Duodenal mucosa (tissue), 2 donors: ENCODE data around the gene CACNA1S.

ENCODE experiments used
- H3K27ac ChIP-seq: one replicate; pipeline ENCODE4 v1.7.0; 2013; ENCODE audit warnings: low read depth, low read length
- H3K27me3 ChIP-seq, 2 donors: one replicate each; pipeline ENCODE4 v1.7.0; 2013; ENCODE audit warnings: low read length in 2 of 2, control low read depth in 1 of 2; ENCODE audit not compliant: insufficient read depth in 2 of 2, control insufficient read depth in 1 of 2
- H3K36me3 ChIP-seq, 2 donors: one replicate each; pipeline ENCODE4 v1.7.0; 2013; ENCODE audit warnings: low read length in 2 of 2, control low read depth in 1 of 2; ENCODE audit not compliant: insufficient read depth in 2 of 2, control insufficient read depth in 1 of 2
- H3K4me1 ChIP-seq, 2 donors: one replicate each; pipeline ENCODE4 v1.7.0; 2013; ENCODE audit warnings: low read length in 2 of 2, control low read depth in 1 of 2; ENCODE audit not compliant: insufficient read depth in 2 of 2, control insufficient read depth in 1 of 2
- H3K4me3 ChIP-seq, 2 donors: one replicate each; pipeline ENCODE4 v1.7.0; 2013; ENCODE audit warnings: low read length in 2 of 2, low read depth in 1 of 2
- H3K9ac ChIP-seq, 2 donors: one replicate each; pipeline ENCODE4 v1.7.0; 2013; ENCODE audit warnings: low read length in 2 of 2, low read depth in 1 of 2
- H3K9me3 ChIP-seq, 2 donors: one replicate each; pipeline ENCODE4 v1.7.0; 2013; ENCODE audit warnings: low read length in 2 of 2, control low read depth in 1 of 2; ENCODE audit not compliant: control insufficient read depth in 1 of 2

CACNA1S gene

GRCh38 chr1:201039418-201039817 is 72.8 kb downstream of the CACNA1S start:
- H3K4me1 ChIP-seq, result no peaks in the 10 kb centered on the region
- no peak overlapping the region for H3K27ac ChIP-seq
- H3K9ac ChIP-seq, result no peak overlapping the region
- no peak overlapping the region for H3K4me3 ChIP-seq
- H3K36me3 ChIP-seq, result no peaks in the 10 kb centered on the region
- no peaks in the 10 kb centered on the region for H3K27me3 ChIP-seq
- H3K9me3 ChIP-seq, result no peaks in the 10 kb centered on the region

- H3K4me1 ChIP-seq, result no peaks in the 10 kb centered on the region
- no peaks in the 10 kb centered on the region for H3K9me3 ChIP-seq
- no peaks in the 10 kb centered on the region for H3K36me3 ChIP-seq
- H3K27me3 ChIP-seq, result no peaks in the 10 kb centered on the region
- H3K4me3 ChIP-seq, result no peak overlapping the region
- no peak overlapping the region for H3K27ac ChIP-seq
- no peak overlapping the region for H3K9ac ChIP-seq
Measured at GRCh38 chr1:201038186-201038876, 73.9 kb downstream of the CACNA1S start.

GRCh38 chr1:201036188-201036842 is 75.9 kb downstream of the CACNA1S start:
- Histone ChIP-seq H3K4me1 (no peaks in the 10 kb centered on the region), H3K9ac (no peak overlapping the region), H3K9me3 (no peaks in the 10 kb centered on the region), H3K4me3 (no peak overlapping the region), H3K27me3 (no peaks in the 10 kb centered on the region), H3K36me3 (no peaks in the 10 kb centered on the region), H3K27ac (no peak overlapping the region)

GRCh38 chr1:201034671-201035070 is 77.6 kb downstream of the CACNA1S start:
- Histone ChIP-seq H3K9ac (no peak overlapping the region), H3K4me1 (no peaks in the 10 kb centered on the region), H3K27ac (no peak overlapping the region), H3K9me3 (no peaks in the 10 kb centered on the region), H3K36me3 (no peaks in the 10 kb centered on the region), H3K27me3 (no peaks in the 10 kb centered on the region), H3K4me3 (no peak overlapping the region)

- no peaks in the 10 kb centered on the region for H3K36me3 ChIP-seq
- H3K27me3 ChIP-seq, result no peaks in the 10 kb centered on the region
- no peak overlapping the region for H3K4me3 ChIP-seq
- H3K27ac ChIP-seq, result no peak overlapping the region
- peaks cover 16 to 17% of the 10 kb centered on the region in 2 donors for H3K4me1 ChIP-seq
- no peaks in the 10 kb centered on the region for H3K9me3 ChIP-seq
- no peak overlapping the region for H3K9ac ChIP-seq
Measured at GRCh38 chr1:201032408-201032807, 79.8 kb downstream of the CACNA1S start.

- Histone ChIP-seq H3K27me3 (no peaks in the 10 kb centered on the region), H3K27ac (no peak overlapping the region), H3K36me3 (no peaks in the 10 kb centered on the region), H3K9ac (no peak overlapping the region), H3K4me3 (no peak overlapping the region), H3K9me3 (no peaks in the 10 kb centered on the region), H3K4me1 (peaks cover 37 to 38% of the 10 kb centered on the region in 2 donors)
Measured at GRCh38 chr1:201028461-201028889, 83.8 kb downstream of the CACNA1S start.

GRCh38 chr1:201026836-201027235 is 85.4 kb downstream of the CACNA1S start:
- H3K27ac ChIP-seq, result no peak overlapping the region
- no peak overlapping the region for H3K9ac ChIP-seq
- no peaks in the 10 kb centered on the region for H3K27me3 ChIP-seq
- H3K4me3 ChIP-seq, result no peak overlapping the region
- no peaks in the 10 kb centered on the region for H3K9me3 ChIP-seq
- no peaks in the 10 kb centered on the region for H3K36me3 ChIP-seq
- H3K4me1 ChIP-seq, result peaks cover 47 to 51% of the 10 kb centered on the region in 2 donors

GRCh38 chr1:201026234-201026633 is 86.0 kb downstream of the CACNA1S start:
- H3K36me3 ChIP-seq, result no peaks in the 10 kb centered on the region
- no peak overlapping the region for H3K4me3 ChIP-seq
- no peak overlapping the region for H3K27ac ChIP-seq

GRCh38 chr1:201025571-201026002 is 86.6 kb downstream of the CACNA1S start:
- Histone ChIP-seq H3K27ac (no peak overlapping the region), H3K27me3 (no peaks in the 10 kb centered on the region), H3K4me1 (peaks cover 55 to 58% of the 10 kb centered on the region in 2 donors), H3K9me3 (no peaks in the 10 kb centered on the region), H3K9ac (no peak overlapping the region), H3K4me3 (no peak overlapping the region), H3K36me3 (no peaks in the 10 kb centered on the region)

More at GRCh38 chr1:201026234-201026633, 86.0 kb downstream of the CACNA1S start:
- H3K9me3 ChIP-seq, result no peaks in the 10 kb centered on the region
- no peak overlapping the region for H3K9ac ChIP-seq
- H3K4me1 ChIP-seq, result peaks cover 50 to 54% of the 10 kb centered on the region in 2 donors
- no peaks in the 10 kb centered on the region for H3K27me3 ChIP-seq

- H3K4me1 ChIP-seq, result peaks cover 65 to 68% of the 10 kb centered on the region in 2 donors
- H3K27ac ChIP-seq, result no peak overlapping the region
- no peak overlapping the region for H3K9ac ChIP-seq
- H3K36me3 ChIP-seq, result no peaks in the 10 kb centered on the region
- H3K4me3 ChIP-seq, result no peak overlapping the region
- H3K27me3 ChIP-seq, result no peaks in the 10 kb centered on the region
- H3K9me3 ChIP-seq, result no peaks in the 10 kb centered on the region
Measured at GRCh38 chr1:201024625-201024998, 87.6 kb downstream of the CACNA1S start.
